ENCODE results near the gene NRBP1.

Gene NRBP1

GRCh38 chr2:27489498-27490397 is 61.3 kb downstream of the NRBP1 start, which contains the start of gene IFT172:
Gene IFT172 (minus strand): TSS chr2:27489743. CDS start chr2:27489653, 90 bp downstream.
- DNase-seq (ENCODE audit: low read depth in 2 of 3, low spot score in 2 of 3), result peak; percentile 82 to 97 (median 92)
